ENCODE results near the gene HBB. TPM values are rescaled to one million over a fixed set of nuclear protein-coding genes. Genes with fewer than 3 reads are reported as not detected.

The HBB gene
- polyA plus RNA-seq, 2 of the 4 experiments (the other 2 are of a cell fraction) = not detected

DNA sequence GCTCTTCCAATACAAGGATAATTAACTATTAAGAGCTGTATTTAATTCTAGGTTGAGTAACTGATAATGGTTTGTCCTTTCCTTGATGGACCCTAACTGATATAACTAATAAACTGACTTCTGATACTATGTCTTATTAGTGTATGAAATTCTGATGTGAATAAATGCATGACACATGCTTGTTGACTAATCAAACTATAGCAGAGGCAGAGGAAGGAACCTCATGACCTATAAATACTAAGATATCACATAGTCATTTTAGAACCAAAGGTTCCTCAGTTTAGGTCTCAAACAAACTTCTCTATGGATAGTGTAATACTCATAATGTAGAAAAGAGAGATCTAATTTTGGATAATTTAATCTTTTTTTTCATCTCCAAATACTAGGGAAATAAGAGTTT is 12.2 kb upstream of the HBB start:
- ChIA-PET POLR2A (no interaction called here), CTCF (interaction anchor here (0.8 kb wide), 1 partner anchor 147 kb away, joined by 3 read pairs; no protein-coding TSS in a partner anchor)
- DNase-seq (ENCODE audit: low read depth in 1 of 2, low spot score in 1 of 2) (no peak), ATAC-seq (no peak), FAIRE-seq (no peak)
- TF ChIP-seq EHMT2 (IDR thresholded peaks at IDR 0.05; ENCODE audit: low read depth) (no peak), RARB (CRISPR knock-in tag; IDR thresholded peaks at IDR 0.05) (no peak), MAFK (IDR thresholded peaks at IDR 0.05; ENCODE audit: partially characterized antibody) (no peak), EP300 (IDR thresholded peaks at IDR 0.05) (no peak), FOSB (CRISPR knock-in tag; IDR thresholded peaks at IDR 0.05) (no peak), RNF2 (IDR thresholded peaks at IDR 0.05; ENCODE audit: borderline replicate concordance, low read depth) (no peak), HOXB5 (CRISPR knock-in tag; IDR thresholded peaks at IDR 0.05) (no peak), CBX8 (IDR thresholded peaks at IDR 0.05) (no peak), CBX2 (IDR thresholded peaks at IDR 0.05; ENCODE audit: borderline replicate concordance, low read depth) (no peak), BHLHE40 (IDR thresholded peaks at IDR 0.05; ENCODE audit: low read depth, low read length) (no peak), JUNB (IDR thresholded peaks at IDR 0.05) (no peak), ZSCAN20 (CRISPR knock-in tag; IDR thresholded peaks at IDR 0.05) (no peak), HOXB13 (CRISPR knock-in tag; IDR thresholded peaks at IDR 0.05; ENCODE audit: low read depth) (no peak), FOSL2 (IDR thresholded peaks at IDR 0.05) (no peak), FOSL2 (CRISPR knock-in tag; IDR thresholded peaks at IDR 0.05) (no peak), POLR2A (IDR thresholded peaks at IDR 0.05; ENCODE audit: low read length) (no peak), TFCP2L1 (CRISPR knock-in tag; IDR thresholded peaks at IDR 0.05) (no peak)
- TF ChIP-seq, protein P1, sequence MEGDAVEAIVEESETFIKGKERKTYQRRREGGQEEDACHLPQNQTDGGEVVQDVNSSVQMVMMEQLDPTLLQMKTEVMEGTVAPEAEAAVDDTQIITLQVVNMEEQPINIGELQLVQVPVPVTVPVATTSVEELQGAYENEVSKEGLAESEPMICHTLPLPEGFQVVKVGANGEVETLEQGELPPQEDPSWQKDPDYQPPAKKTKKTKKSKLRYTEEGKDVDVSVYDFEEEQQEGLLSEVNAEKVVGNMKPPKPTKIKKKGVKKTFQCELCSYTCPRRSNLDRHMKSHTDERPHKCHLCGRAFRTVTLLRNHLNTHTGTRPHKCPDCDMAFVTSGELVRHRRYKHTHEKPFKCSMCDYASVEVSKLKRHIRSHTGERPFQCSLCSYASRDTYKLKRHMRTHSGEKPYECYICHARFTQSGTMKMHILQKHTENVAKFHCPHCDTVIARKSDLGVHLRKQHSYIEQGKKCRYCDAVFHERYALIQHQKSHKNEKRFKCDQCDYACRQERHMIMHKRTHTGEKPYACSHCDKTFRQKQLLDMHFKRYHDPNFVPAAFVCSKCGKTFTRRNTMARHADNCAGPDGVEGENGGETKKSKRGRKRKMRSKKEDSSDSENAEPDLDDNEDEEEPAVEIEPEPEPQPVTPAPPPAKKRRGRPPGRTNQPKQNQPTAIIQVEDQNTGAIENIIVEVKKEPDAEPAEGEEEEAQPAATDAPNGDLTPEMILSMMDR (IDR thresholded peaks at IDR 0.05) = no peak
- TF ChIP-seq, protein P2, sequence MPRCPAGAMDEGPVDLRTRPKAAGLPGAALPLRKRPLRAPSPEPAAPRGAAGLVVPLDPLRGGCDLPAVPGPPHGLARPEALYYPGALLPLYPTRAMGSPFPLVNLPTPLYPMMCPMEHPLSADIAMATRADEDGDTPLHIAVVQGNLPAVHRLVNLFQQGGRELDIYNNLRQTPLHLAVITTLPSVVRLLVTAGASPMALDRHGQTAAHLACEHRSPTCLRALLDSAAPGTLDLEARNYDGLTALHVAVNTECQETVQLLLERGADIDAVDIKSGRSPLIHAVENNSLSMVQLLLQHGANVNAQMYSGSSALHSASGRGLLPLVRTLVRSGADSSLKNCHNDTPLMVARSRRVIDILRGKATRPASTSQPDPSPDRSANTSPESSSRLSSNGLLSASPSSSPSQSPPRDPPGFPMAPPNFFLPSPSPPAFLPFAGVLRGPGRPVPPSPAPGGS (IDR thresholded peaks at IDR 0.05) = no peak
- TF ChIP-seq, protein P3, sequence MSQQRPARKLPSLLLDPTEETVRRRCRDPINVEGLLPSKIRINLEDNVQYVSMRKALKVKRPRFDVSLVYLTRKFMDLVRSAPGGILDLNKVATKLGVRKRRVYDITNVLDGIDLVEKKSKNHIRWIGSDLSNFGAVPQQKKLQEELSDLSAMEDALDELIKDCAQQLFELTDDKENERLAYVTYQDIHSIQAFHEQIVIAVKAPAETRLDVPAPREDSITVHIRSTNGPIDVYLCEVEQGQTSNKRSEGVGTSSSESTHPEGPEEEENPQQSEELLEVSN (IDR thresholded peaks at IDR 0.05; ENCODE audit: borderline replicate concordance, low read depth) = no peak
- TF ChIP-seq, protein P4, sequence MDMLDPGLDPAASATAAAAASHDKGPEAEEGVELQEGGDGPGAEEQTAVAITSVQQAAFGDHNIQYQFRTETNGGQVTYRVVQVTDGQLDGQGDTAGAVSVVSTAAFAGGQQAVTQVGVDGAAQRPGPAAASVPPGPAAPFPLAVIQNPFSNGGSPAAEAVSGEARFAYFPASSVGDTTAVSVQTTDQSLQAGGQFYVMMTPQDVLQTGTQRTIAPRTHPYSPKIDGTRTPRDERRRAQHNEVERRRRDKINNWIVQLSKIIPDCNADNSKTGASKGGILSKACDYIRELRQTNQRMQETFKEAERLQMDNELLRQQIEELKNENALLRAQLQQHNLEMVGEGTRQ (IDR thresholded peaks at IDR 0.05) = no peak
- Histone ChIP-seq H3K4me1 (no peaks in the 10 kb centered on the region), H3K4me2 (no peak overlapping the region), H3K9me3 (no peaks in the 10 kb centered on the region), H3K4me3 (no peak overlapping the region), H3K27ac (no peak overlapping the region)

DNA sequence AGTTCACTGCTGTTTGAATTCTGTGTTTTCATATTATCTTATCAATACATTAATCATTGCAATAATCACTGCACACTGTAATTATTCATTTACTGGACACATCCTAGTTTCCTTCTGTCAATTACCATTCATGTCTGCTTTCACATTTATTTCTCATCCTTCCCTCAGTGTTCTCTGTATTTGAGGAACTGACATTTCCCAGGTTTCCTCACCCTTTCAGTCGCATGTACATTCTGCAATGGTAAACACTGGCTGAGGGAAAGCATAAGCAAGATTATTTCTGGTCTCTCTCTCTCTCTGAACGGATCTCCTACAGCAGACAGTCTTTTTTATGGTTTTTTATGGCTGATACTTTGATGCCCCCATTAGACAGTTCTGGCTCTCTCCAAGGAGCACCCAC is 11.6 kb upstream of the HBB start:
- 5% methylated on average over 2 of the region's 2 CpGs for WGBS (ENCODE audit: missing lambda C conversion rate)
- no peak for ATAC-seq
- TF ChIP-seq PHF8 (IDR thresholded peaks at IDR 0.05; ENCODE audit: borderline replicate concordance, low read depth) (no peak), MYC (IDR thresholded peaks at IDR 0.05; ENCODE audit: borderline replicate concordance, low read length) (no peak), RNF2 (IDR thresholded peaks at IDR 0.05; ENCODE audit: borderline replicate concordance, low read depth) (no peak)
- TF ChIP-seq, protein P5, sequence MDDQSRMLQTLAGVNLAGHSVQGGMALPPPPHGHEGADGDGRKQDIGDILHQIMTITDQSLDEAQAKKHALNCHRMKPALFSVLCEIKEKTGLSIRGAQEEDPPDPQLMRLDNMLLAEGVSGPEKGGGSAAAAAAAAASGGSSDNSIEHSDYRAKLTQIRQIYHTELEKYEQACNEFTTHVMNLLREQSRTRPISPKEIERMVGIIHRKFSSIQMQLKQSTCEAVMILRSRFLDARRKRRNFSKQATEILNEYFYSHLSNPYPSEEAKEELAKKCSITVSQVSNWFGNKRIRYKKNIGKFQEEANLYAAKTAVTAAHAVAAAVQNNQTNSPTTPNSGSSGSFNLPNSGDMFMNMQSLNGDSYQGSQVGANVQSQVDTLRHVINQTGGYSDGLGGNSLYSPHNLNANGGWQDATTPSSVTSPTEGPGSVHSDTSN (IDR thresholded peaks at IDR 0.05) = no peak
- ChIA-PET POLR2A (no interaction called here), CTCF (interaction anchor here (0.6 to 1.0 kb wide), 3 partner anchors 38 to 148 kb away, joined by 3 read pairs; no protein-coding TSS in a partner anchor)
- no peak overlapping the region for H3K4me3 ChIP-seq
- FAIRE-seq = no peak
- H3K4me2 ChIP-seq = no peak overlapping the region
- no peak overlapping the region for H3K27ac ChIP-seq
- no peak for DNase-seq (ENCODE audit: low read depth in 1 of 2, low spot score in 1 of 2)
- no peaks in the 10 kb centered on the region for H3K4me1 ChIP-seq
- H3K9me3 ChIP-seq = no peaks in the 10 kb centered on the region

Data from A549 (cell line).